NT2/D1 (cell line): Measurements from ENCODE around the gene VPREB1.
"Not testable (repeated sequence)": the region's sequence is repeated elsewhere in the genome, so short reads cannot be mapped to it uniquely, and the experiment has no call there.

Experiments used
- DNase-seq: peaks from one replicate; pipeline ENCODE4 v3.0.0-alpha.2; 2011; ENCODE audit warnings: low read depth, low spot score
- H3K27me3 ChIP-seq: 2 replicates; pipeline ENCODE4 v1.6.0; 2011; ENCODE audit warnings: mild to moderate bottlenecking; ENCODE audit not compliant: insufficient read length, insufficient read depth
- H3K36me3 ChIP-seq: 2 replicates; pipeline ENCODE4 v1.6.1; 2011; ENCODE audit warnings: mild to moderate bottlenecking, low read length, mixed read lengths; ENCODE audit not compliant: insufficient read depth, insufficient read length
- H3K4me1 ChIP-seq: 2 replicates; pipeline ENCODE4 v1.5.1; 2011; ENCODE audit not compliant: insufficient read depth, insufficient read length
- H3K4me3 ChIP-seq: 2 replicates; pipeline ENCODE4 v1.5.1; 2011; ENCODE audit warnings: low read depth; ENCODE audit not compliant: insufficient read length
- H3K9ac ChIP-seq: 2 replicates; pipeline ENCODE4 v1.6.0; 2011; ENCODE audit warnings: low read depth; ENCODE audit not compliant: insufficient read length
- H3K9me3 ChIP-seq: 2 replicates; pipeline ENCODE4 v1.5.1; 2011; ENCODE audit warnings: mild to moderate bottlenecking, low read length; ENCODE audit not compliant: insufficient read depth
- SUZ12 ChIP-seq: IDR thresholded peaks from 2 replicates; pipeline ENCODE4 v1.6.1; 2011; ENCODE audit not compliant: insufficient read length, insufficient read depth; ENCODE audit errors: extremely low read depth
- YY1 ChIP-seq: IDR thresholded peaks from 2 replicates; pipeline ENCODE4 v1.6.1; 2011; ENCODE audit not compliant: insufficient read length, insufficient read depth
- ZNF274 ChIP-seq: IDR thresholded peaks from 2 replicates; pipeline ENCODE4 v1.6.1; 2011; ENCODE audit warnings: mild to moderate bottlenecking, low read depth, low read length

VPREB1 gene

DNA sequence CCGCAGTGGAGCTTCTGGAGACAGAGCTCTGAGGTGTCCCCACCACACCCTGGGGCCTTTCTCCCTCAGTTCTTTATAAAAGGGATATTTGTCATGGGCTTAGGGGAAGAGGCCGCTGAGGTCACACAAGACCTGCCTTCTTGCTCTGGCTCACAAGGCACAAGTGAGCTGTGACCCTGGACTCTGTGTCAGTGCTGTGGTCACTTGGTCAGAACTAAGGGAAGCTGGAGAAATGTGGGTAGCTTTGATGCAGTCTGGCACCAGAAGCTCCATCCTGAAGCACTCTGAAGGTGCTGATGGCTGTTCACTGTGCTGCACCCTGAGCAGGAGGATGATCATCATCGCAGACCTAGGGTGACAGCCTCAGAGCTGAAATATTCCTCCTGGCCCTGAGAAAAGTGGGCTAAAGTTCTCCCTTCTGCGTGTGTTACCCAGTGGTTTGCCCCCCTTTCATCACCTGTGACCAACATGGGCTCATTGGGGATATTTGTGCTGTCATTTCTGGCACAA, 28.1 kb upstream of the VPREB1 start:
- no peak overlapping the region for H3K4me3 ChIP-seq
- TF ChIP-seq ZNF274 (no peak), SUZ12 (no peak), YY1 (no peak)
- H3K27me3 ChIP-seq, result peaks cover 90% of the 10 kb centered on the region

DNA sequence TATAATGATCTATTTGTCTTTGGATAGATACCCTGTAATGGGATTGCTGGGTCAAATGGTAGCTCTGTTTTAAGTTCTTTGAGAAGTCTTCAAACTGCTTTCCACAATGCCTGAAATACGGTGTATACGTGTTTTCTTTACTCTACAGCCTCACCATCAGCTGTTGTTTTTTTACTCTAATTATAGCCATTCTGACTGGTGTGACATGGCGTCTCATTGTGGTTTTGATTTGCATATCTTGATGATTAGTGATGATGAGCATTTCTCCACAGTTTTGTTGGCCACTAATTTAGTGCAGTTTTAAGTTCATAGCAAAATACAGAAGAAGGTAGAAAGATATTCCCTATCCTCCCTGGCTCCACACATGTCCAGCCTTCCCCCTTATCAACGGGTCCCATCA, 26.3 kb upstream of the VPREB1 start:
- H3K9ac ChIP-seq, result no peak overlapping the region
- H3K9me3 ChIP-seq, result no peaks in the 10 kb centered on the region
- DNase-seq, result no peak
- H3K4me1 ChIP-seq, result no peaks in the 10 kb centered on the region
- peaks cover 78% of the 10 kb centered on the region for H3K27me3 ChIP-seq
- TF ChIP-seq YY1 (no peak), SUZ12 (no peak)
- no peak overlapping the region for H3K4me3 ChIP-seq
- H3K36me3 ChIP-seq, result no peaks in the 10 kb centered on the region

More for the DNA sequence above, 28.1 kb upstream of the VPREB1 start:
- no peaks in the 10 kb centered on the region for H3K36me3 ChIP-seq
- no peaks in the 10 kb centered on the region for H3K9me3 ChIP-seq
- DNase-seq, result no peak
- H3K9ac ChIP-seq, result no peak overlapping the region
- H3K4me1 ChIP-seq, result no peaks in the 10 kb centered on the region

DNA sequence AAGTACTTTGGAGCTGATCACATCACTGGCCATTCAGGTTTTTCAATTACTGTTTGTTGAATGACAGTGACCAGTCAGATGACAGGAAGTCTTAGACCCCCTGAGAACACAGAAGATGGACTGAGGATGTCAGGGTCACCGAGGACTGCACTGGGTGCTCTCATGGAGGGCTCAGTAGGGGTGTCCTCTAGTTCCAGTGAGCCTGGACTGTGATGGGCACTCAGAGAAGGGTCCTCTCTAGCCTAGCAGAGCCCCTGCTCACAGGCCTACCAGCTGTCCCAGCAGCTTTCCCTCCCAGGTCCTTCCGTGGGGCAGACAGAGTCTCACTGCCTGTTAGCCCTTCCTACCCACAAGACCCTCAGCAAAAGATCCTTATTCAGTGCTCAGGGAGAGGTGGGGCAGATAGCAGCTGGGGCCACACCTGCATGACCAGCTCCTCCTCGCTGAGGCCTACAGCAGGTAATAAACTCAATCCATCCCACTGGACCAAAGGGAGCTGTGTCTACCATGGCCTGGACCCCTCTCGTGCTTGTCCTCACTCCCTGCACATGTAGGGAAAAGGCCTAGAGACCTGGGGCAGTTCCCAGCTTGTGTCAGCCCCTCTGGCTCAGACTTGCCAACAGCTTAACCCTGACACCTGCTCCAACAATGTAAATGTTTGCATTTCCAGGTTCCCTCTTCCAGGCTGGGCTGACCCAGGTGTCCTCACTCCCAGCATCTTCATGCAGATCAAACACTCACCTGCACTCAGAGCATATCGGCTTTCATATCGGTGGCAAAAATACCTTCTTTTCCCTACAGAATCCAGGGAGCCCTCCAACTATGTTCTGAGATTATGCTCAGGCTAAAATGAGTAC, 25.2 kb upstream of the VPREB1 start:
- no peaks in the 10 kb centered on the region for H3K9me3 ChIP-seq
- TF ChIP-seq YY1 (no peak), SUZ12 (no peak), ZNF274 (no peak)
- H3K4me3 ChIP-seq, result no peak overlapping the region
- DNase-seq, result no peak
- no peaks in the 10 kb centered on the region for H3K36me3 ChIP-seq
- H3K9ac ChIP-seq, result no peak overlapping the region
- H3K27me3 ChIP-seq, result peaks cover 73% of the 10 kb centered on the region
- no peaks in the 10 kb centered on the region for H3K4me1 ChIP-seq

DNA sequence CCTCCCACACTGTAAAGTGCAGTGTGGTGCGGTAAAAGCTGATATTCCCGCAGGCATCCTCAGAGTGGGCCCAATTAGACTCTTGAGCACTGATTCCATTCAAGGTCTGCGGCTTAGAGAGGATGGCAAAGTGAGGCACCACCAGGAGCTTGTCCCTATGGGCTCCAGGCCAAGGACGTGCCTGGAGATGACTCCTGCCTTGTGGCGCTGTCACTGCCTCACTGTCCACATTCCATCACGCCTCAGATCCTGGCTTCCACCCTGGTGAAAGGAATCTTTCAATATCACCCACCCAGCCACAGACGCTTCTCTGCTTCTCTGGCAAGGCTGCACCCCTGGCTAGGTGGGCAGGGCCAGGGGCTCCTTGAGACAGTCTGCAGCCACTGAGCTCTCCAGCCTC, 23.5 kb upstream of the VPREB1 start:
- H3K4me1 ChIP-seq, H3K4me3 ChIP-seq, H3K9ac ChIP-seq, H3K9me3 ChIP-seq, DNase-seq, H3K36me3 ChIP-seq: not testable (repeated sequence)
- peaks cover 73% of the 10 kb centered on the region for H3K27me3 ChIP-seq

DNA sequence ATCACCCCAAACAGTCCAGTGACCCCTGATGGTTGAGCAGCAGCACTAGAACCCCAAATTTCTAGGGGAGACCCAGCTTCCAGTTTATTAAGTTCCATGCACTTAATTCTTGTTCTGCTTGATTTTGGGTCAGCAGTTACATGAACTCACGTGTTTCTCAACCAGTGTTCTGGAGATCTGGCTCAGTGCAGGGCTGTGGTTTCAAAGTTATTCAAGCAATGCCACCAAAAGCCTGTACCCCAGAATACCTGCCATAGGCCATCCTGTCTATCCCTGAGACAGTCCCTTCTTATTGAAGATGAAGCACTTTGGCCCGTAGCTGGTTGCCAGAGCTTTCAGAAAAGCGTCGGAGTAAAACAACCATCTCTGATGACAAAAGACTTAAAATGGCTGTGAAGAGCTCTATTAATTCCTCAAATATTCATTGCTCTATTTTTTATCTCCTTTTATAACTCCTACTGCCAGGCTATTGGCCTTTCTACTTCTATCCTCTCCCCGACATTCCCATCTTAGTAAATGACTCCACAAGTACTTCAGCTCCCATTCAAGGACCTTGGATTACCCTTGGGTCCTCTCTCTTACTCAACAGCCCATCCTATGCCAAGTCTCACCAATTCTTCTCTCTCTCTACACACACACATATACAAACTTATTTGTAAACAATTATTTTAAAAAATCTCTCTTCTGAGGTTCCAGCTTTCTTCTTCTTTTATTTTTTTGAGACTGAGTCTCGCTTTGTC, 18.0 kb upstream of the VPREB1 start:
- no peaks in the 10 kb centered on the region for H3K4me1 ChIP-seq
- TF ChIP-seq SUZ12, result no peak
- no peak for TF ChIP-seq ZNF274
- TF ChIP-seq YY1, result no peak
- peaks cover 83% of the 10 kb centered on the region for H3K27me3 ChIP-seq
- H3K36me3 ChIP-seq, result no peaks in the 10 kb centered on the region
- no peaks in the 10 kb centered on the region for H3K9me3 ChIP-seq
- H3K9ac ChIP-seq, result no peak overlapping the region
- no peak for DNase-seq
- H3K4me3 ChIP-seq, result no peak overlapping the region

DNA sequence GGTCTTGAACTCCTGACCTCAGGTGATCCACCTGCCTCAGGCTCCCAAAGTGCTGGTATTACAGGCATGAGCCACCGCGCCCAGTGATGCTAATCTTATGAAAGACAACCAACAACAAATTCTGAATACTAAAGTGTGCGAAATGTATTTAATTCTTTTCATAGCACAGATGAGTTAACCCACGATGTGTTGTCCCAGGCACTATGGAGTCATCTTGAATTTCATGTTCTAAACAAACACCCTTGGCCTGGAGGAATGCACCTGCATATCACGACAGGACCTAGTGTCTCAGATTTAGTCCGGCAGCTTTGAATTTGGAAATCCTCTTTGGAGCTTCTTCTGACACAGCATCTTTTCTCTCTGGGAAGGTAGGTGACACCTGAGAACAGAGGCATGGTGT, 16.2 kb upstream of the VPREB1 start:
- Histone ChIP-seq H3K4me3 (no peak overlapping the region), H3K9ac (no peak overlapping the region), H3K9me3 (no peaks in the 10 kb centered on the region), H3K4me1 (no peaks in the 10 kb centered on the region), H3K27me3 (peaks cover 95% of the 10 kb centered on the region), H3K36me3 (no peaks in the 10 kb centered on the region)
- TF ChIP-seq YY1, result no peak
- TF ChIP-seq SUZ12, result no peak
- no peak for TF ChIP-seq ZNF274
- DNase-seq, result no peak

DNA sequence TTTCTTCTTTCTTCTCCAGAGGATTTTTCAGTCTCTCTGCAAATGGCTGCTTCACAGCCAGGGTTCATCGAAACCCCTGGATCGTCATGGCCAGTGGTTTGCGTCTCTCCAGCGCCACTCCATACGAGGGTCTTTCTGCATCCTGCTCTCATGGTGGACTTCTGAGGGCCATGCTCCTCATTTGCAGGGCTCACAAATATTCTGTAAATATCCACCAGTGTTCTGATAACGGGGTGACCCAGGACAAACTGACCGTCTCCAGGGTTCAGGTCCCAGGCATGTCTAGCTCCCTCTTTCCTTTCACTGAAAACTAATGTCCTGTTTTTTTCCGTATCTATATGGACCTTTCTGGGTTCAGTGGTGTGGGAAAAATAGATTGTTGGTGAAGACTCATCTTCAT, 15.7 kb upstream of the VPREB1 start:
- H3K4me3 ChIP-seq, result no peak overlapping the region
- no peak for DNase-seq
- H3K9me3 ChIP-seq, result no peaks in the 10 kb centered on the region
- no peaks in the 10 kb centered on the region for H3K4me1 ChIP-seq
- no peak overlapping the region for H3K9ac ChIP-seq
- no peaks in the 10 kb centered on the region for H3K36me3 ChIP-seq
- H3K27me3 ChIP-seq, result peaks cover 100% of the 10 kb centered on the region
- no peak for TF ChIP-seq ZNF274
- TF ChIP-seq YY1, result no peak
